ENCODE data around the gene CD164L2.

GRCh38 chr1:27335506-27336422 lies 47.4 kb downstream of the CD164L2 start:
- TF ChIP-seq CTCF (conservative IDR thresholded peaks at IDR 0.05), result no peak
- TF ChIP-seq EZH2 (IDR thresholded peaks at IDR 0.05; ENCODE audit: low read depth), result no peak
